Astrocyte of the cerebellum (primary cell): ENCODE measurements around the gene CCL17.
"Not testable (repeated sequence)": the region's sequence is repeated elsewhere in the genome, so short reads cannot be mapped to it uniquely, and the experiment has no call there.

ENCODE experiments used
- DNase-seq: peaks from one replicate; pipeline ENCODE4 v3.0.0-alpha.2; 2011; ENCODE audit warnings: low read depth
- H3K4me3 ChIP-seq: 2 replicates; pipeline ENCODE4 v1.5.1; 2011; ENCODE audit warnings: mild to moderate bottlenecking, low read depth, low read length, moderate library complexity
- CTCF ChIP-seq: IDR thresholded peaks from 2 replicates; pipeline ENCODE4 v1.5.1; 2012; ENCODE audit warnings: low read length, low read depth, moderate library complexity, mild to moderate bottlenecking; ENCODE audit errors: missing control alignments
- in situ Hi-C: cut with HindIII; loops from 2 replicates; pipeline ENCODE4 v1.10.0; 2017; ENCODE audit warnings: low sequenced_read_pairs

The CCL17 gene

GRCh38 chr16:57396786-57397185, 7.8 kb upstream of the CCL17 start:
- in situ Hi-C loops: no loop called here
- H3K4me3 ChIP-seq: no peak overlapping the region
- no peak for DNase-seq
- TF ChIP-seq CTCF: no peak

GRCh38 chr16:57397493-57397892, 7.1 kb upstream of the CCL17 start:
- H3K4me3 ChIP-seq, DNase-seq, in situ Hi-C loops: not testable (repeated sequence)

GRCh38 chr16:57401943-57402640, 2.5 kb upstream of the CCL17 start:
- no peak overlapping the region for H3K4me3 ChIP-seq
- no peak for TF ChIP-seq CTCF
- in situ Hi-C loops: no loop called here
- no peak for DNase-seq

GRCh38 chr16:57405097-57405496, 530 bp downstream of the CCL17 start:
- no peak for TF ChIP-seq CTCF
- H3K4me3 ChIP-seq: no peak overlapping the region
- in situ Hi-C loops: no loop called here
- no peak for DNase-seq

GRCh38 chr16:57406881-57407280, 2.3 kb downstream of the CCL17 start:
- TF ChIP-seq CTCF: no peak
- no peak for DNase-seq
- in situ Hi-C loops: no loop called here
- no peak overlapping the region for H3K4me3 ChIP-seq

GRCh38 chr16:57407521-57408353, 3.2 kb downstream of the CCL17 start:
- no peak for TF ChIP-seq CTCF
- DNase-seq: no peak
- in situ Hi-C loops: no loop called here
- no peak overlapping the region for H3K4me3 ChIP-seq

GRCh38 chr16:57409065-57409464, 4.5 kb downstream of the CCL17 start:
- H3K4me3 ChIP-seq: no peak overlapping the region
- in situ Hi-C loops: no loop called here
- TF ChIP-seq CTCF: no peak
- no peak for DNase-seq
